Central memory CD4-positive, alpha-beta T cell (primary cell): Measurements from ENCODE around the gene EGR4.

ENCODE experiments used
- DNase-seq: peaks from one replicate; pipeline ENCODE4 v3.0.0; 2022
- total RNA-seq, 3 experiments: gene quantifications; one replicate each; lab custom pipeline; 2026; lab: John Stamatoyannopoulos, UW

EGR4 gene
- 0.05 to 9.8 (median 1.0) reads per million in 3 experiments for total RNA-seq

DNA sequence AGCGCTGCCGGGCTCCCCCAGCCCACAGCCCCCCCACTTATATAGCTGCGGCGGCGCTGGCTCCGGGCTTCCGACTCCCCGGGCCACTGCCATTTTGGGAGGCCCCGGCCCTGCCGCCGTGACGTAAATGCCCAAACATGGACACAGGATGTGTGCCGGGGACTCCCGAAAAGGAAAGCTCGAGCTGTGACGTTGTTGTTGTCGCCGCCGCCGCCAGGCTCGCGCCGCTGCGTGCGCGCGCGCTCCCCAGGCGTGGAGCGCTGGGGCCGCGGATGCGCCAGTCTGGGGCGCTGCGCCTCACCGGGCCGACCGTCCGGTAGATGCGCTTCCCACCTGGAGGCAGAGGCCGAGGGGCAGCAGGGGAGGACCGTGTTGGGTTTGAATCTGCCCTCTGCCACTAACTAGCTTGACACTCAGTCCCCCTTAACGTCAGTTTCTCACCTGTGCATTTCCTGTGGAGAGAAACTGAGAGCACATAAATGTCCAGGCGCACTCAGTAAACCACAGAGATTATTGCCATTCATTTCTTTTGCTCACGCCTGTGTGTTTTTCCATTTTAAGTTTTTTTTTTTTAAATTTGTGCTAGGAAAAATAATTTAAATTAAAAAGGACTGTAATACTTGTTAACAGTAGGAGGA, at the start of gene EGR4:
Gene EGR4, minus strand, starts transcription at position 15 of the 638 bp plus-strand sequence. CDS start 231 bp downstream, outside the sequence.
- DNase-seq, result peak; percentile 93

GRCh38 chr2:73341039-73341438, 47.7 kb upstream of the EGR4 start:
- DNase-seq, result no peak

DNA sequence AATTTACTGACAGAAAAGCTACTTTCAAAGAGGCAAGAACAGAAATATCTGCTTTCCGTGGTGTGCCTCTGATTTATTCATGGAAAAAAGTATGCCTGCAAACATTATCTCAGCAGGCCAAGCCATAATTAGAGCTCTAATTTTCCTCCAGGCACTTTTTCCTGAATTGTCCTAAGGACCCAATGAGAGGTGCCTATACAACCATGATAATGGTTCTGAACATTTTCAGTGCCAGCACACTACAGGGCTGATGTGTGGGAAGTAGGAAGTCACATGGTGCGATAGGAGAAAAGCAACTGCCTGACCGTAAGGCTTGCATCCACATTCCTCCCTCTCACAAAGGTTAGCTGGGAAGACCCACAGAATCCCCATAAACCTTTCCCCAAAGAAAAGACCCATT, 45.9 kb upstream of the EGR4 start:
- DNase-seq, result no peak

GRCh38 chr2:73337828-73338227, 44.5 kb upstream of the EGR4 start:
- no peak for DNase-seq

DNA sequence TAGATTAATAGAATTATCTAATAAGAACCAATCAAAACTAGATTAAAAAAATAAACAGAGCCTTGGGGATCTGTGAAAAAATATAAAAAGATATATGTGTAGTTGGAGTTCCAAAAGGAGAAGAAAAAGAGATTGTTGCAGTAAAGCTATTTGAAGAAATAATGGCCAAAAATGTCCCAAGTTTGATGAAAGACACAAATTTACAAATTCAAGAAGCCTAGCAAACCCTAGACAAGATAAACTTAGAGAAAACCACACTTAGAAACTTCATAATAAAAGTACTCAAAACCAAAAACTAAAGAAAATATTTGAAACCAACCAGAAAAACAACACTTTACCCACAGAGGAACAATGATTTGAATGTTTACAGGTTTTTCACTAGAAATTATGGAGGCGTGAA, 41.3 kb upstream of the EGR4 start:
- DNase-seq, result no peak

- DNase-seq, result no peak
These were observed 40.7 kb upstream of the EGR4 start for GRCh38 chr2:73334045-73334444.

GRCh38 chr2:73333564-73333963, 40.2 kb upstream of the EGR4 start:
- no peak for DNase-seq

DNA sequence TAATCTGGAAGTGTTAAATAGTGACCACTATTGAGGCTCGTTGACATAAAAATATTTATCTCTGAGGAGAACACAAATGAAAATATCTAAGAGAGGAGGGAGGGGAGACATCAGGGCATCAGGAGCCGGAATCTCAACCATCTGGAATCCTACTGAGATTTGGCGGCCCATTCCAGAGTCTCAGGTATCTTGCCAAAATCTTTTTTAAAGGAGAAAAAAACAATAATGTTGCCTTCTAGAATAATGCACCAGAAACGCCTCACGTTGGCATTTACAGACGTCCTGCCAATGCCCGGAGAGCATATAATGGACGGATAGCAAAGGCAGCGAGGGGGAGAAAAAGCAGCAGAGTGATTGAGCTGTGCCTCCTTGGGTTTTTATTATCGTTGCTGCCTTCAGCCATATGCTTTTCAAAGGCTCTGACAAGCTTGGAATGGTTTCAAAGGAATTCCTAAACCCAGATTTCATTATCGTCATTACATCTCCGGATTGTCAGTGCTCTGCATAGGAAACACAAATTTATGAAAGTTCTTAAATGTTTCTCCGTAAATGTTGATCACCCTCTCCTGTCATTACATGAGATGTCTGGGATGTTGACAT, 30.9 kb upstream of the EGR4 start:
- no peak for DNase-seq

DNA sequence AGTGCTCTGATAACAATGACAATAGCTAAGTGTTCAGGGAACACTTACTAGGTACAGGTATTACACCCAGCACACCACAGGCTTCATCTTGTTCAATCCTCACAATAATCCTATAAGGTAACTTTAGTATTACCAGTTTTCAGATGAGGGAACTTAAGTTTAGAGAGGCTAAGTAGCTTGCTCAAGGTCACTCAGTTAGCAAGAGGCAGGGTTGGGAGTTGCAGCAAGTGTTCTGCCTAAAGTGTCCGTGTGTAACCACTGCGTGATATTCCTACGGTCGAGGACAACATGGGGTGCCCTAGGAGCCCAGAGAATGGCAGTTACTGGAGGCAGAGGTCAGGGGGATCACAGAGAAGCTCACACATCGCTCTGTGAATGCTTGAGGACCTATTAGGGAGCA, 30.2 kb upstream of the EGR4 start:
- no peak for DNase-seq

- DNase-seq, result no peak
These were observed 21.1 kb upstream of the EGR4 start for GRCh38 chr2:73314441-73314840.

GRCh38 chr2:73307720-73308119, 14.4 kb upstream of the EGR4 start:
- no peak for DNase-seq

- no peak for DNase-seq
These were observed 8.3 kb upstream of the EGR4 start for GRCh38 chr2:73301636-73302035.

- DNase-seq, result no peak
These were observed 7.6 kb upstream of the EGR4 start for GRCh38 chr2:73300926-73301325.

GRCh38 chr2:73297586-73297985, 4.2 kb upstream of the EGR4 start:
- DNase-seq, result no peak

GRCh38 chr2:73297151-73297559, 3.8 kb upstream of the EGR4 start:
- no peak for DNase-seq

- DNase-seq, result no peak
These were observed 2.5 kb upstream of the EGR4 start for GRCh38 chr2:73295751-73296400.

DNA sequence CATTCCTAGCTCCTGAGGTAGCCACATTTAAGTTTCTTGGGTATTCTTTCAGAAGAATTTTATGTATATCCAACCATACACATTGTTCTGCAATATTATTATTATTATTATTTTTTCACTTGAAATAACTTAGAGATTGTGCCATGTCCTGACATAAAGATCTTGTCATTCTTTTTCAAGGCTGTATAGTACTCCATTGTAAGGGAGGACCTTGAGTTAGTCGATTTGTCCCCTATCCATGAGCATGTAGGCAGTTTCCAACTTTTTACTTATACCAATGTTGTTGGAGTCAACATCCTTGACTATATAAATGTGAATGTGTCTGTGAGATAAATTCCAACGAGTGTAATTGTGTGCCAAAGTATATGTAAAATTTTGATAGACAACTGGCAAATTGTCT, 891 bp upstream of the EGR4 start:
- no peak for DNase-seq

DNA sequence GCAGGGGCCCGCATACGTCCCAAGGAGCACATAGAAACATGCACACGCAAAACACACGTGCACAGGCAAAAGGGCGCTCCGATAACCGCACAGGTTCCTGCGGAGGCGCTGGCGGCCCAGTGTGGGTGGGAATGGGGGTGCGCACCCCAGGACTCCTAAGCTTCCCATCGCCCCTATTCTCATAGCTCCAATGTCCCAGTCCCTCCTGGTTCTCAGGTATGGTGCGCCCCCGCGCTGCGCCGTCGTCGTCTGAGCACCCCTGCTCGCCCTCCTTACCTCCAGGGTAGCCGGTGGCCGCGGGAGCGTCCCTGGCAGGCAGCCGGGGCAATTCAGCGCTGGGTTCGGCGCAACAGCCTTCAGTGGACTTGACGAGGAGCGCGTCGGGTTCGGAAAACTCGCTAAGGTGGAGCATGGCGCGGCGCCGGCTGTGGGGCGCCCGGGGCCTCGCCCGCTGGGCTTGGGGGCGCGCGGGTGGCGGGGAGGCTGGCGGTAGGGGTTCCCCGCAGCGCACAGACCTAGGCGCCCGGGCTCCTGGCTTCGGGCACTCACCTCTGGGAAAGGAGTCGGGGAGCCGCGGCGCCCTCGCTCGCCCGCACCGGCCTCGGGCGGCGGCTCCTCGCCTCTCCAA, 328 bp downstream of the EGR4 start:
- DNase-seq, result no peak

DNA sequence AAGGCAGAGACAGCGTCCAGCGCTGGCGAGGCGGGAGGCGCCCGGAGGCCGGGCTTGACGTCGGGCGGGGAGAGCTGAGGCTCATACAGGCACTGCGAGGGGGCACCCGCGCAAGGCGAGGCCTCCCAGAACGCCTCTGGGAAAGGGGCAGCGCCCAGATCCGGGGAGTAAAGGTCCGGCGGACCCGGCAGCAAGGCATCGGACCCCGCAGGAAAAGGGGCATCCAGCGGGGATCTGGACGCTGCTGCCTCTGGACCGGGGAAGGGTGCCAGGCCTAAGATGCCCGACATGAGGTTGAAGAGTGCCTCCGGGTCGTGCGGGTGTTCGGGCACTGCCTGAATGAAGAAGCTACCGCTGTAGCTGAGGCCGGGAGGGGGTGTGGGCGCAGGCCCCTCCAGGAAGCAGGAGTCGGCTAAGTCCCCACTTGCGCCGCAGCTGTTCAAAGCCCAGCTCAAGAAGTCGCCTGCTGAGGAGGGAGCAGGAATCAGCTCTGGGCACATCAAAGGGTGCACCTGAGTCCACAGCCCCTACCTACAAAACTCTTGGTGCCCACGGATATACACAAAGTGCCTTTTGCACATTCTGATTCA, 937 bp downstream of the EGR4 start:
- DNase-seq, result no peak

DNA sequence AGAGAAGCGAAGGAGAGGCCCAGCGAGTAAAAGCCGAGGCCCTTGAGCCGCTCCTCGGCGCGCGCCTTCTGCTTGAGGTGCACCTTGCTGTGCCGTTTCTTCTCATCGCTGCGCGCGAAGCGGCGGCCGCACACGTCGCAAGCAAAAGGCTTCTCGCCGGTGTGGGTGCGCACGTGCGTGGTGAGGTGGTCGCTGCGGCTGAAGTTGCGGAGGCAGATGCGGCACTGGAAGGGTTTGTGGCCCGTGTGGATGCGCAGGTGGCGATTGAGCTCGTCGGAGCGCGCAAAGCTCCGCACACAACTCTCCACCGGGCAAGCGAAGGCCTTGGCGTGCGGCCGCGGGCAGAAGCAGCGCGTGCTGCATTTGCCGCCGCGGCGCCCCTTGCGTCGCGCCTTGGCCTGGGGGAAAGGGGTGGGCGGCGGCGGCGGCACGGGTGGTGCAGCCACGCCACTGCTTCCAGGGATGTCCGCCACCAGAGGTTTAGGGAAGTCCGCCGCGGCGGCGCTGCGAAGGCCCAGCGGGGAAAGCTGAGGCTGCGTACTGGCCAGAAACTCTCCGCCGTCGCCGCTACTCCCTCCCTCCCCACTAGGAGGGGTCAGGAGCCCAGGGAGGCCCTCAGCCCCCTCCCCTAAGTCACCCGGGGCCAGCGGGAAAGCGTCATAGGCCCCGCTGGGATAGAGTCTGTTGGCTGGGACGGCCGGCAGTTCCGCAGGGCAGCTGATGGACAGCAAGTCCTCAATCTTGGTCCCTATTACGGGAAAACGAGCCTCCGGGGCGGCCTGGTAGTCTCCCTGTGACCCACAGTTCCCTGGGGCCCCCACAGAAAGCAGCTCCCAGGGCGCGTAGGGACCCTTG, 1.7 kb downstream of the EGR4 start:
- no peak for DNase-seq

- DNase-seq, result peak; percentile 51
These were observed 2.3 kb downstream of the EGR4 start for GRCh38 chr2:73291093-73291460.

GRCh38 chr2:73290049-73290839, 3.1 kb downstream of the EGR4 start:
- no peak for DNase-seq
